Panc1 (cell line): ENCODE data around the gene SARNP. TPM values are rescaled to one million over a fixed set of nuclear protein-coding genes. Genes with fewer than 3 reads are reported as not detected.

Source experiments
- ATAC-seq: fragments of 200-7000 bp; cut with Tn5 transposase; 2 replicates; pipeline ENCODE4 v1.9.1; 2020; ENCODE audit warnings: mild to moderate bottlenecking, moderate library complexity
- BruUV-seq: library from RNA; stranded (reverse); fragments of 400-500 nt; replicated peaks from 2 replicates; lab custom pipeline; 2021; lab: Mats Ljungman, UMichigan
- CTCF ChIA-PET: fragments of 300-600 bp; sonication (Branson Sonifier 250); formaldehyde crosslinking; loops from one replicate; lab custom pipeline; 2022; ENCODE audit warnings: antibody characterized with exemption; lab: Charles Lee
- POLR2A ChIA-PET: fragments of 300-600 bp; sonication (Branson Sonifier 250); formaldehyde crosslinking; loops from one replicate; lab custom pipeline; 2022; ENCODE audit warnings: antibody characterized with exemption; lab: Charles Lee
- DNase-seq: peaks from one replicate; pipeline ENCODE4 v3.0.0-alpha.2; 2010; ENCODE audit warnings: low read depth, low spot score
- H3K27ac ChIP-seq: 2 replicates; pipeline ENCODE4 v1.5.1; 2011; ENCODE audit warnings: mild to moderate bottlenecking, low read length, inconsistent platforms
- H3K27me3 ChIP-seq: fragments of 200-500 bp; sonication (Bioruptor generic); 2 replicates; pipeline ENCODE4 v1.6.0; 2014; ENCODE audit warnings: low read length, inconsistent platforms; ENCODE audit not compliant: control insufficient read depth, insufficient read depth
- H3K36me3 ChIP-seq: fragments of 200-500 bp; sonication (Bioruptor generic); 2 replicates; pipeline ENCODE4 v1.5.1; 2014; ENCODE audit warnings: inconsistent platforms, mild to moderate bottlenecking, low read length, moderate library complexity; ENCODE audit not compliant: control insufficient read depth, insufficient read depth
- H3K4me1 ChIP-seq: 2 replicates; pipeline ENCODE4 v1.5.1; 2011; ENCODE audit warnings: inconsistent platforms, mild to moderate bottlenecking, low read length, moderate library complexity; ENCODE audit not compliant: control insufficient read depth, insufficient read depth
- H3K4me3 ChIP-seq, 2 experiments: 2 replicates each; pipeline ENCODE4 v1.5.1; 2011 to 2012; ENCODE audit warnings: low read depth in 2 of 2, low read length in 2 of 2, mild to moderate bottlenecking in 2 of 2, inconsistent platforms in 1 of 2, moderate library complexity in 1 of 2
- H3K9me3 ChIP-seq: fragments of 200-500 bp; sonication (Bioruptor generic); 2 replicates; pipeline ENCODE4 v1.5.1; 2014; ENCODE audit warnings: low read depth, mild to moderate bottlenecking, inconsistent platforms, low read length, moderate library complexity; ENCODE audit not compliant: control insufficient read depth, insufficient read depth
- POLR2AphosphoS5 ChIP-seq: IDR thresholded peaks from 2 replicates; pipeline ENCODE4 v1.6.1; 2012; ENCODE audit warnings: mild to moderate bottlenecking, low read depth, low read length, moderate library complexity
- SIN3A ChIP-seq: IDR thresholded peaks from 2 replicates; pipeline ENCODE4 v1.6.1; 2012; ENCODE audit warnings: low read depth, mild to moderate bottlenecking, low read length, moderate library complexity, borderline replicate concordance; ENCODE audit not compliant: insufficient read depth
- TCF7L2 ChIP-seq: IDR thresholded peaks from 2 replicates; pipeline ENCODE4 v1.6.1; 2011; ENCODE audit warnings: mild to moderate bottlenecking, low read depth, low read length, inconsistent platforms
- in situ Hi-C: cut with HindIII; loops from 2 replicates; pipeline ENCODE4 v1.10.0; 2016; ENCODE audit warnings: low sequenced_read_pairs, low pct_unique_long_range_greater_than_20kb
- intact Hi-C: fragments of 100-400 bp; cut with micrococcal nuclease; formaldehyde crosslinking; loops from one replicate; pipeline ENCODE4 v1.10.0; 2022; ENCODE audit not compliant: unreplicated experiment
- total RNA-seq: library from RNA; stranded (reverse); gene quantifications from one replicate; pipeline ENCODE4 v1.2.1, GENCODE V29; 2021; ENCODE audit not compliant: unreplicated experiment
- TF ChIP-seq, protein P1 (sequence below): fragments of 450-650 bp; IDR thresholded peaks from 2 replicates; pipeline ENCODE4 v1.5.1; 2017; ENCODE audit warnings: mild to moderate bottlenecking
- TF ChIP-seq, protein P2 (sequence below), 2 experiments: IDR thresholded peaks; 2 replicates each; pipeline ENCODE4 v1.6.1; 2011 to 2012; ENCODE audit warnings: low read depth in 2 of 2, control low read depth in 1 of 2, low read length in 1 of 2, mild to moderate bottlenecking in 1 of 2, moderate library complexity in 1 of 2; ENCODE audit not compliant: insufficient read depth in 1 of 2

Gene SARNP
- total RNA-seq, 1 experiment from 2014 or later, result 69.3 TPM

DNA sequence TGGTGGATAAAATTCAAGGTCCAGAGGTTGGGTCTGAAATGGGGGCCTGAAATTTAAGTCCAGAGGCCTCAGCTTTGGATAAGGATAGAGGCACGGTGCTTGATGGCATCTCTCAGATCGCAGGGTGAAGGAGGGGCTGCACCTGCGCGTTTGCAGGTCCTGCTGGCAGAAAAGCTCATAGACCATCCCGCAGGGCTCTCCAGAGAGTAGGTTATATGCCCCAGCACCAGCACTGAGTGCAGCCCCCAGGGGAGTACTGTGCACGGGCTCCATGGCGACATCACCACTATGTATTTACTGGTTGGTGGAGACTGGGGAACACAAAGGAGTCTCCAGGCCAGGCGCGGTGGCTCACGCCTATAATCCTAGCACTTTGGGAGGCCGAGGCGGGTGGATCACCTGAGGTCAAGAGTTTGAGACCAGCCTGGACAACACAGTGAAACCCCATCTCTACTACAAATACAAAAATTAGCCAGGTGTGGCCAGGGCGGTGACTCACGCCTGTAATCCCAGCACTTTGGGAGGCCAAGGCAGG lies 84.4 kb downstream of the SARNP start:
- ChIA-PET CTCF (no interaction called here), POLR2A (no interaction called here)
- Histone ChIP-seq H3K36me3 (0 out of 2 replicates have a peak, but pooled peaks cover 2% of the 10 kb centered on the region), H3K9me3 (no peaks in the 10 kb centered on the region), H3K27ac (no peak overlapping the region), H3K27me3 (no peaks in the 10 kb centered on the region), H3K4me3 (no peak overlapping the region), H3K4me1 (peaks cover 17% of the 10 kb centered on the region)
- no peak for DNase-seq
- no peak for ATAC-seq
- no TSS peak for BruUV-seq
- in situ Hi-C loops, result no loop called here
- TF ChIP-seq SIN3A, result no peak
- TF ChIP-seq TCF7L2, result no peak
- TF ChIP-seq, protein P1, sequence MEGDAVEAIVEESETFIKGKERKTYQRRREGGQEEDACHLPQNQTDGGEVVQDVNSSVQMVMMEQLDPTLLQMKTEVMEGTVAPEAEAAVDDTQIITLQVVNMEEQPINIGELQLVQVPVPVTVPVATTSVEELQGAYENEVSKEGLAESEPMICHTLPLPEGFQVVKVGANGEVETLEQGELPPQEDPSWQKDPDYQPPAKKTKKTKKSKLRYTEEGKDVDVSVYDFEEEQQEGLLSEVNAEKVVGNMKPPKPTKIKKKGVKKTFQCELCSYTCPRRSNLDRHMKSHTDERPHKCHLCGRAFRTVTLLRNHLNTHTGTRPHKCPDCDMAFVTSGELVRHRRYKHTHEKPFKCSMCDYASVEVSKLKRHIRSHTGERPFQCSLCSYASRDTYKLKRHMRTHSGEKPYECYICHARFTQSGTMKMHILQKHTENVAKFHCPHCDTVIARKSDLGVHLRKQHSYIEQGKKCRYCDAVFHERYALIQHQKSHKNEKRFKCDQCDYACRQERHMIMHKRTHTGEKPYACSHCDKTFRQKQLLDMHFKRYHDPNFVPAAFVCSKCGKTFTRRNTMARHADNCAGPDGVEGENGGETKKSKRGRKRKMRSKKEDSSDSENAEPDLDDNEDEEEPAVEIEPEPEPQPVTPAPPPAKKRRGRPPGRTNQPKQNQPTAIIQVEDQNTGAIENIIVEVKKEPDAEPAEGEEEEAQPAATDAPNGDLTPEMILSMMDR, result no peak
- TF ChIP-seq, protein P2, sequence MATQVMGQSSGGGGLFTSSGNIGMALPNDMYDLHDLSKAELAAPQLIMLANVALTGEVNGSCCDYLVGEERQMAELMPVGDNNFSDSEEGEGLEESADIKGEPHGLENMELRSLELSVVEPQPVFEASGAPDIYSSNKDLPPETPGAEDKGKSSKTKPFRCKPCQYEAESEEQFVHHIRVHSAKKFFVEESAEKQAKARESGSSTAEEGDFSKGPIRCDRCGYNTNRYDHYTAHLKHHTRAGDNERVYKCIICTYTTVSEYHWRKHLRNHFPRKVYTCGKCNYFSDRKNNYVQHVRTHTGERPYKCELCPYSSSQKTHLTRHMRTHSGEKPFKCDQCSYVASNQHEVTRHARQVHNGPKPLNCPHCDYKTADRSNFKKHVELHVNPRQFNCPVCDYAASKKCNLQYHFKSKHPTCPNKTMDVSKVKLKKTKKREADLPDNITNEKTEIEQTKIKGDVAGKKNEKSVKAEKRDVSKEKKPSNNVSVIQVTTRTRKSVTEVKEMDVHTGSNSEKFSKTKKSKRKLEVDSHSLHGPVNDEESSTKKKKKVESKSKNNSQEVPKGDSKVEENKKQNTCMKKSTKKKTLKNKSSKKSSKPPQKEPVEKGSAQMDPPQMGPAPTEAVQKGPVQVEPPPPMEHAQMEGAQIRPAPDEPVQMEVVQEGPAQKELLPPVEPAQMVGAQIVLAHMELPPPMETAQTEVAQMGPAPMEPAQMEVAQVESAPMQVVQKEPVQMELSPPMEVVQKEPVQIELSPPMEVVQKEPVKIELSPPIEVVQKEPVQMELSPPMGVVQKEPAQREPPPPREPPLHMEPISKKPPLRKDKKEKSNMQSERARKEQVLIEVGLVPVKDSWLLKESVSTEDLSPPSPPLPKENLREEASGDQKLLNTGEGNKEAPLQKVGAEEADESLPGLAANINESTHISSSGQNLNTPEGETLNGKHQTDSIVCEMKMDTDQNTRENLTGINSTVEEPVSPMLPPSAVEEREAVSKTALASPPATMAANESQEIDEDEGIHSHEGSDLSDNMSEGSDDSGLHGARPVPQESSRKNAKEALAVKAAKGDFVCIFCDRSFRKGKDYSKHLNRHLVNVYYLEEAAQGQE (IDR thresholded peaks at IDR 0.05; ENCODE audit: insufficient read depth in 1 of 2, low read depth in 2 of 2, low read length in 1 of 2), result no peak
- TF ChIP-seq POLR2AphosphoS5, result no peak
- intact Hi-C loops, result no loop called here

DNA sequence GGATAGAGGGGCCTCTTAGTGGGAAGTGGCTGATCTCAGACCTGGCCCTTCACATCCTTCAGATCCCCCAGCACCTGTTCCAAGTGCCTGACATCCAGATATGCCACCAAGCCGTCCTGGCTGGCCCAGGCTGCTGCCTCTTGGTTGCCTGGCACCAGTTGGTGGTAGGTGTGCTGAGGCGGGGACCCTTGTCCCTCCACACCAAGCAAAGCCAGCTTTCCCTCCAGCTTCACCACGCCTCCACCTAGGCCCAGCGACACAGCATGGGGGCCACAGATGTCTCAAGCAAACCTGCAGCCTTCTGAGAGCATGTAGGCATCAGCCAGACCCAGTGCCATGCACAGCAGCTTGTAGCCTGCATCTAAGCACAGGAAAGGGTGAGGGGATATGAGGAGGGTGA lies 85.2 kb downstream of the SARNP start:
- Histone ChIP-seq H3K4me1 (peaks cover 12% of the 10 kb centered on the region), H3K36me3 (0 out of 2 replicates have a peak, but pooled peaks cover 2% of the 10 kb centered on the region), H3K4me3 (no peak overlapping the region), H3K27ac (no peak overlapping the region), H3K9me3 (no peaks in the 10 kb centered on the region), H3K27me3 (no peaks in the 10 kb centered on the region)
- POLR2A ChIA-PET, result no interaction called here
- DNase-seq (no peak), ATAC-seq (no peak)
- no peak for TF ChIP-seq SIN3A
- TF ChIP-seq, protein P2 (IDR thresholded peaks at IDR 0.05; ENCODE audit: insufficient read depth in 1 of 2, low read depth in 2 of 2, low read length in 1 of 2), result no peak
- no peak for TF ChIP-seq TCF7L2
- no peak for TF ChIP-seq POLR2AphosphoS5
- TF ChIP-seq, protein P1, result no peak
- intact Hi-C loops, result no loop called here
- in situ Hi-C loops, result no loop called here
- CTCF ChIA-PET, result interaction anchor here (0.6 kb wide), 1 partner anchor 51 kb away, joined by 14 read pairs; a partner anchor contains a TSS
- BruUV-seq, result no TSS peak
